ENCODE measurements around the gene SZRD1.
A peak's percentile ranks its signal among the peaks of the same experiment; 100 is the strongest.

Gene SZRD1

DNA sequence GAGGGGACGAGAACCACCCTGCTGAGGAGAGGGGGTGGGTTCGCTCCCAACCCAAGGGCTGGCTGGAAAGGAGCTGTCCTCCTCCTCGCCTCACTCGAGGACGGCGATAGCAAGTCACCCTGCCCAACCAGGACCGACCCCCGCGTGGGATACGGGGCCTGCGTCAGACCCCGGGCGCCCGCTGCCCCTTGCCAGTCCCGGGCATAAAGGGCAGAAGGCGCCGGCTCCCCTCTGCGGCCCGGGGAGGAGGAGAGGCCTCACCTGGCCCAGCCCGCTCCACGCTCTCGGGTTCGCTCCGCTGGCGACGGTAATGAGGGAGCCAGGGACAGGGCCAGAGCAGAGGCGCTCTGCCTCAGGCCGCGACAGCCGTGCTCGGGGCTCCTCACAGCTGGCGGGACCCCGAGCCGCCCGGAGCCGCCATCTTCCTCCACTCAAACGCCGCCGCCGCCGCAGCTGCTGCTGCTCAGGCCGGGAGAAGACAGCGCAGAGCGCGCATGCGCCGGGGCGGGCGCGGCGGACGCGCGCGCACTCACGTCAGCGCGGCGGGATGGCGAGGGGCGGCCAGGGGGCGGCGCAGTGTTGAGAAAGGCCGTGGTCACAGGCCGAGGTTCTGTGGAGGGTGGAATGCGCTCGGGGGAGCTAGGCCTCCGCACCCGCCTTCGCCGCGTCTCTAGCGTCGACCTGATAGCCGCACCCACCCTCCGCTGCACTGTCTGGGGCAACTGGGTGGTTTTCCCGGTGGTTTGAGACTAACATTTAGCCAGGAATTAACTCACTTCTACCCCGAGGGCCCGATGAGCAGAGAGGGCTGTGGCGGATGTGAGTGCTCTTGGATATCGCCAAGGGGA lies 14.8 kb upstream of the SZRD1 start, which contains the start of gene FBXO42:
Gene FBXO42, minus strand, starts transcription at position 487 of the 848 bp plus-strand sequence. CDS start 37,062 bp downstream, outside the sequence.
- Histone ChIP-seq H2AFZ (ENCODE audit: low read length) (peak within 1 kb of the TSS; percentile 90), H3K9ac (ENCODE audit: low read depth, low read length, poor library complexity, severe bottlenecking) (peak within 1 kb of the TSS; percentile 78), H3K4me1 (ENCODE audit: insufficient read depth, low read length, poor library complexity, severe bottlenecking) (peaks cover 32% of the 10 kb centered on the region), H3K9me2 (replicated peaks; ENCODE audit: low read depth, low read length) (no peaks in the 10 kb centered on the region), H3K36me3 (ENCODE audit: insufficient read depth, low read length) (no peaks in the 10 kb centered on the region), H3K9me3 (ENCODE audit: insufficient read depth, low read depth, low read length) (no peaks in the 10 kb centered on the region), H3K4me2 (ENCODE audit: low read depth, low read length, poor library complexity, severe bottlenecking) (peak within 1 kb of the TSS; percentile 99), H4K20me1 (ENCODE audit: insufficient read depth, low read length, poor library complexity, severe bottlenecking) (peaks cover 35% of the 10 kb centered on the region), H3K4me3 (ENCODE audit: low read length, poor library complexity, severe bottlenecking) (peak within 1 kb of the TSS; percentile 96), H3F3A (ENCODE audit: low read depth) (no peaks in the 10 kb centered on the region), H3K27me3 (ENCODE audit: insufficient read depth, low read length, poor library complexity, severe bottlenecking) (no peaks in the 10 kb centered on the region), H3K79me2 (ENCODE audit: insufficient read depth, low read length) (peaks cover 50% of the 10 kb centered on the region)
- TF ChIP-seq EZH2phosphoT487 (IDR thresholded peaks at IDR 0.05; ENCODE audit: borderline replicate concordance) = no peak
- TF ChIP-seq, protein P1, sequence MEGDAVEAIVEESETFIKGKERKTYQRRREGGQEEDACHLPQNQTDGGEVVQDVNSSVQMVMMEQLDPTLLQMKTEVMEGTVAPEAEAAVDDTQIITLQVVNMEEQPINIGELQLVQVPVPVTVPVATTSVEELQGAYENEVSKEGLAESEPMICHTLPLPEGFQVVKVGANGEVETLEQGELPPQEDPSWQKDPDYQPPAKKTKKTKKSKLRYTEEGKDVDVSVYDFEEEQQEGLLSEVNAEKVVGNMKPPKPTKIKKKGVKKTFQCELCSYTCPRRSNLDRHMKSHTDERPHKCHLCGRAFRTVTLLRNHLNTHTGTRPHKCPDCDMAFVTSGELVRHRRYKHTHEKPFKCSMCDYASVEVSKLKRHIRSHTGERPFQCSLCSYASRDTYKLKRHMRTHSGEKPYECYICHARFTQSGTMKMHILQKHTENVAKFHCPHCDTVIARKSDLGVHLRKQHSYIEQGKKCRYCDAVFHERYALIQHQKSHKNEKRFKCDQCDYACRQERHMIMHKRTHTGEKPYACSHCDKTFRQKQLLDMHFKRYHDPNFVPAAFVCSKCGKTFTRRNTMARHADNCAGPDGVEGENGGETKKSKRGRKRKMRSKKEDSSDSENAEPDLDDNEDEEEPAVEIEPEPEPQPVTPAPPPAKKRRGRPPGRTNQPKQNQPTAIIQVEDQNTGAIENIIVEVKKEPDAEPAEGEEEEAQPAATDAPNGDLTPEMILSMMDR (conservative IDR thresholded peaks at IDR 0.05; ENCODE audit: low read length) = peak; percentile 45

GRCh38 chr1:16352842-16353535 lies 14.1 kb upstream of the SZRD1 start:
- Histone ChIP-seq H3K9me3 (ENCODE audit: insufficient read depth, low read depth, low read length) (no peaks in the 10 kb centered on the region), H4K20me1 (ENCODE audit: insufficient read depth, low read length, poor library complexity, severe bottlenecking) (peaks cover 34% of the 10 kb centered on the region), H3F3A (ENCODE audit: low read depth) (no peaks in the 10 kb centered on the region), H3K9me2 (replicated peaks; ENCODE audit: low read depth, low read length) (no peaks in the 10 kb centered on the region), H3K9ac (ENCODE audit: low read depth, low read length, poor library complexity, severe bottlenecking) (peak overlapping the region; percentile 78), H3K4me1 (ENCODE audit: insufficient read depth, low read length, poor library complexity, severe bottlenecking) (peaks cover 29% of the 10 kb centered on the region), H3K4me2 (ENCODE audit: low read depth, low read length, poor library complexity, severe bottlenecking) (peak overlapping the region; percentile 75), H3K36me3 (ENCODE audit: insufficient read depth, low read length) (no peaks in the 10 kb centered on the region), H3K79me2 (ENCODE audit: insufficient read depth, low read length) (peaks cover 42% of the 10 kb centered on the region), H3K4me3 (ENCODE audit: low read length, poor library complexity, severe bottlenecking) (peak overlapping the region; percentile 96), H2AFZ (ENCODE audit: low read length) (peak overlapping the region; percentile 90), H3K27me3 (ENCODE audit: insufficient read depth, low read length, poor library complexity, severe bottlenecking) (no peaks in the 10 kb centered on the region)
- no peak for TF ChIP-seq EZH2phosphoT487 (IDR thresholded peaks at IDR 0.05; ENCODE audit: borderline replicate concordance)
- TF ChIP-seq, protein P1 (conservative IDR thresholded peaks at IDR 0.05; ENCODE audit: low read length) = no peak

DNA sequence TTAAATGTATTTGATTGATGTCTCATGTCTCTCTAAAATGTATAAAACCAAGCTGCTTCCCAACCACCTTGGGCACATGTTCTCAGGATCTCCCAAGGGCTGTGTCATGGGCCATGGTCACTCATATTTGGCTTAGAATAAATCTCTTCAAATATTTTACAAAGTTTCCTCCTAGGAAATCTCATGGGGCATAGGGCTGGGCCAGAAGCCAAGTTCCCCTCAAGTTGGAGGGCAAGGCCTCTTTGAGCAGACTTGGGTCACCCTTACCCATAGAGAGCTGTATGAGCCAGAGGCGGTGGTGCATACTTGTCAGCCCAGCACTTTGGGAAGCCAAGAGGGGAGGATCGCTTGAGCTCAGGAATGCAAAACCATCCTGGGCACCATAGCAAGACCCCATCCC lies 12.4 kb upstream of the SZRD1 start:
- H3K9me3 ChIP-seq (ENCODE audit: insufficient read depth, low read depth, low read length) = no peaks in the 10 kb centered on the region
- H3K4me1 ChIP-seq (ENCODE audit: insufficient read depth, low read length, poor library complexity, severe bottlenecking) = peaks cover 16% of the 10 kb centered on the region
- H3K4me3 ChIP-seq (ENCODE audit: low read length, poor library complexity, severe bottlenecking) = no peak overlapping the region
- H3K79me2 ChIP-seq (ENCODE audit: insufficient read depth, low read length) = peaks cover 26% of the 10 kb centered on the region
- no peaks in the 10 kb centered on the region for H3K36me3 ChIP-seq (ENCODE audit: insufficient read depth, low read length)
- peaks cover 20% of the 10 kb centered on the region for H4K20me1 ChIP-seq (ENCODE audit: insufficient read depth, low read length, poor library complexity, severe bottlenecking)
- no peaks in the 10 kb centered on the region for H3F3A ChIP-seq (ENCODE audit: low read depth)
- no peak overlapping the region for H3K9ac ChIP-seq (ENCODE audit: low read depth, low read length, poor library complexity, severe bottlenecking)
- no peak overlapping the region for H3K4me2 ChIP-seq (ENCODE audit: low read depth, low read length, poor library complexity, severe bottlenecking)
- no peaks in the 10 kb centered on the region for H3K27me3 ChIP-seq (ENCODE audit: insufficient read depth, low read length, poor library complexity, severe bottlenecking)
- H3K9me2 ChIP-seq (replicated peaks; ENCODE audit: low read depth, low read length) = no peaks in the 10 kb centered on the region
- TF ChIP-seq EZH2phosphoT487 (IDR thresholded peaks at IDR 0.05; ENCODE audit: borderline replicate concordance) = no peak
- TF ChIP-seq, protein P1 (conservative IDR thresholded peaks at IDR 0.05; ENCODE audit: low read length) = no peak
- no peak overlapping the region for H2AFZ ChIP-seq (ENCODE audit: low read length)
